HG02678 (cell line): ENCODE measurements around the gene KRT82.

Source experiments
- ATAC-seq: cut with Tn5 transposase; IDR thresholded peaks from one replicate; pipeline ENCODE4 v1.9.1; 2021; ENCODE audit warnings: mild to moderate bottlenecking, moderate library complexity; ENCODE audit not compliant: unreplicated experiment

KRT82 gene

GRCh38 chr12:52389313-52390207 is 16.6 kb downstream of the KRT82 start:
- no peak for ATAC-seq

GRCh38 chr12:52387859-52388258 is 18.3 kb downstream of the KRT82 start:
- no peak for ATAC-seq

DNA sequence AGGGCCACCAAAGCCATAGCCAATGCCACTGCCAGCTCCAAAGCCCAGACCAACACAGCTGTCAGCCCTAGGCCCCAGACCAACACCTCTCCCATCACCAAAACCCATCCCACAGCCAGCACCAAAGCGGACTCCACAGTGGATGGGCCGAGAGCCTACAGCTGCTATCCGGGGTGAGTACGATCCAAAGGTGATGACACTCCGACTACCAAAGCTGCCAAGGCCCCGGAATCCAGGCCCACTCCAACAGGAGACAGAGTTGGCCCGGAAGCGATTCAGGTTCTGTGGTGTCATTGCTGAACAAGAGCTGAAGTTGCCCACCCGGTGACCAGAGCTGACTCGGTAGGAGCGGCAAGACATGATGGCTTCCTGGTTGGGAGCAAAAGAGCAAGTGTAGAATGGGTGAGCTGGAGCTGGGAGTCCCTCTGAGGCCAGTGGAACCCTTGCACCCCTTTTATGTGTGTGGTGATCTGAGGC is 20.9 kb downstream of the KRT82 start, which contains the start of gene KRT84:
Gene KRT84, minus strand, starts transcription at position 427 of the 477 bp plus-strand sequence. Its CDS starts 67 bp downstream, at position 360.
- no peak for ATAC-seq

DNA sequence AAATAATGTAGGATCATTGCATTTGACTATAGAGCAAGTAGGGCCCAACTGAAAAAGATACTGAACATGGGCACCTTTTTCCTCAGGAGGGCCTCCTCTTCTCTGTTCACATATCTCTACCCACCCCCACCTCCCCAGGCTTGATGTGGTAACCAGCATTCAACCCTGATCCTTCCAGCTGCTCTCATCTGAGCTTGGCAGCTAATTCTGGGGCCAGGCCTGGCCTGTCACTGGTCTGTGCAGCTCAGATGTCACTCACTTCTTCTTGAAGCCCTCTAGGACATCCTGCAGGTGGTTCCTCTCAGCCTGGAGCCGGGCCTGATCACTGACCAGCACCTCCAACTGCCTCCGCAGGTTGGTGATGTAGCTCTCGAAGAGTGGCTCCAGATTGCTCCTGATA is 22.8 kb downstream of the KRT82 start:
- no peak for ATAC-seq

DNA sequence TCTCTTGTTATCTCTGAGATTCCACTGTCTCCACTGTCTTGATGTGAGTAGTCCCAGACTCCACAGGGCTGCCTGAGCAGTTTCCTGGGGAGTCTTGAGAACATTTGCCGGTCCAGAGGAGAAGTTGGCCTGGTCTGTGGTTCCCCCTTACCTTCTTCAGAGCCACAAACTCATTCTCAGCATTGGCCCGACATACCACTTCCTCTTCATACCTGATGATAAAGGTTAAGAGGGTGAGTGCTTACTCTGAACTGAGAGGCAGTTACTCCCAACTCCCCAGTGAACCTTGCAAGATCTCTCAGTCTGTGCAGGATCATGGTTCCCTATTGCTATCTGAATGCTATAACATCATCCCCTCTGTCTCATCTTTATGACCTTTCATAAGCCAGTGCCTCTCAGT is 23.3 kb downstream of the KRT82 start:
- no peak for ATAC-seq

DNA sequence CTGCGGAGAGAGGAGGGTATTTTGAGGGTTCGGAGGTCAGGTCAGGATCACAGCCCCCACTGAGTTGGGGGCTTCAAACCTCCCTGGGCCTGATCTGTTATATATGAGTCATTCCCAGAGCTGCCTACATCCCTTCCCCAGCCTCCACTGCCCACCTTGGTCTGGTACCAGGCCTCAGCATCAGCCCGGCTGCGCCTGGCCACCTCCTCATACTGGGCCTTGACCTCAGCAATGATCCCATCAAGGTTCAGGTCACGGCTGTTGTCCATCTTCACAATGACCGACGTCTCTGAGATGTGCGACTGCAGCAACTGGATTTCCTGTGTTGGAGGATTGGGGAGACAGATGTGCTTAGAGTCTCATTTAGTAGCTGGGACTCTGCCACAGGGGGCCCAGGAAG is 24.9 kb downstream of the KRT82 start:
- ATAC-seq: no peak

DNA sequence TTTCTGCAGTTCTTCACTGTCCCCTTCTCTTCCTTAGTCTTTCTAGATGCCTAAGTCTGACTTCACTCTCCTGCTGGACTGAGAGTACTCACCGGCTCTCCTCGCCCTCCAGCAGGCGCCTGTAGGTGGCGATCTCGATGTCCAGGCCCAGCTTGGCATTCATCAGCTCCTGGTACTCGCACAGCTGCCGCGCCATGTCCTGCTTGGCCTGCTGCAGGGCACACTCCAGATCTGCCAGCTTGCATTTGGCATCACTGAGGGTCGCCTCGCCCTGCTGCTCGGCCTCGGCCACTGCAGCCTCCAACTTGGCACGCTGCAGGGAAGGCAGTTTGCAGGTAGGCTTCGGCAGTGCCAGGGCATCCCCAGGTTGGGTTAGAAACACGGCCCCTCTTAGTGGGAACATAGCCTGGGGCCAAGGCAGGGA is 25.9 kb downstream of the KRT82 start:
- ATAC-seq: no peak

- no peak for ATAC-seq
Measured at GRCh38 chr12:52379536-52379935, 26.6 kb downstream of the KRT82 start.

- no peak for ATAC-seq
Measured at GRCh38 chr12:52378091-52378490, 28.0 kb downstream of the KRT82 start.

- no peak for ATAC-seq
Measured at GRCh38 chr12:52377266-52377665, 28.9 kb downstream of the KRT82 start.

GRCh38 chr12:52372216-52373154 is 33.6 kb downstream of the KRT82 start:
- ATAC-seq: no peak

DNA sequence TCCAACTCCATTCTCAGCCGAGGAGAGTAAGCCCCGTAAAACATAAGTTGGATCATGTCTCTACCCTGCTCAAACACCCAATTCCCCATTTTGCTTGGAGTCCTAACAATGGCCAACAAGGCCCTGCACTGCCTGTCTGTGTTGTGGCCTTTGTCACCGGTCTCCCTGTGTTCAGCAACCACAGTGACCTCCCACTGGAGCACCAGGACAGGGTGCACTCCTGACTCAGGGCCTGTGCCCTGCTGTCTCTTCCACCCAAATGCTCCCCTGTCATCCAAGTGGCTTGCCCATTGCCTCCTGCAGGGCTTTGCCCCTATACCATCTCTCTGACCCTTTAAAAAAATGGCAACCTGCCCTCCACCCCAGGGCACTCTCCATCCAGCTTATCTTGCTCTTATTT is 34.4 kb downstream of the KRT82 start:
- ATAC-seq: no peak

DNA sequence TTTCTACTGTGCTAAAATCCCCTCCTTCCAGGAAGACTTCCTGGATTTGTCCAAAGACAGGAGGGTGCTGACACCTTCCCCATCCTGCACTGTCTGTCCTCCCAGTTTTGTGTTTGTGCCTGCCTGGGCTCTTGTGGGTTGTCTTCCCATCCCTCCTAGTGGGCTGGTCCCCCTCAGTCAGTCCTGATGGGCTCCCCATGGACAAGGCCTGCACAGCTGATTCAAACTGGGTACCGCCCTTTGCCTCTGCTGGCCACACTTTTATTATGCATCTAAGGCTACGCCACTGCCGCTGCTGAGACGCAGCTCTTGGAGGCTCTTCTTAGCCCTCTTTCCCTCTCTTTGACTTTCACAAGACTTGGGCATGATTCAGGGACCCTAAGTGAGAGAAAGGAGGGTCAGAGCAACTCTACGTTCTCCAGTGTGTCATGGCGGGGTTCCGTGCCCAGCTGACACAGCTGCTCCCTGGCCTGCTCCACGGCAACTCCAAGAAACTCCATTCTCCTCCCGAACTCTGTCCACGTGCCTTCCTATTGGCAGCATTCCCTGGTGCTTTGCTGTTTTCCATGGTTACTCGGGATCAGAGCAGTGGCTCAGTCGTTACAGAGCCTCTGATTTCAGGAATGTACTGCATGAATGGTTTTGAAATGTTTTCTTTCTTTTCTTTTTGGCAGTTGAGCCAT is 35.1 kb downstream of the KRT82 start:
- ATAC-seq: no peak

DNA sequence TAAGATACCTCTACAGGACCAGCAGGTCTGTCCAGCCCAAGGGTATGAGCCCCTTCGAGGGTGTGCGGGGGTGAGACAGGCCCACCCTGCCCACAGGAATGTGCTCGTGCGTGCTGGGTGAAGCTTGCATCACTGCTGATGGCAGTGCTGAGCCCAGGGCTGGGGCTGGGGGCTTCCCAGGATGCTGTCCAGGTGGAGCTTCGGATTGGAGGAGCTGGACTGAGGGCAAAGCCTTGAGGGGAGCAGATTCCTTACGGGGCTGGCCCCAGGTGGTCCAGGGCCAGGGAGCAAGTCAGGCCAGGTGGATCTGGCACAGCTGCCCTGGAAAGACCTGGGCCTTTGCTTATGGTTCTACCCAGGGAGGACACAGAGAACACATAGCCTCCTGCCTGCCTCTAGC is 36.3 kb downstream of the KRT82 start:
- no peak for ATAC-seq

DNA sequence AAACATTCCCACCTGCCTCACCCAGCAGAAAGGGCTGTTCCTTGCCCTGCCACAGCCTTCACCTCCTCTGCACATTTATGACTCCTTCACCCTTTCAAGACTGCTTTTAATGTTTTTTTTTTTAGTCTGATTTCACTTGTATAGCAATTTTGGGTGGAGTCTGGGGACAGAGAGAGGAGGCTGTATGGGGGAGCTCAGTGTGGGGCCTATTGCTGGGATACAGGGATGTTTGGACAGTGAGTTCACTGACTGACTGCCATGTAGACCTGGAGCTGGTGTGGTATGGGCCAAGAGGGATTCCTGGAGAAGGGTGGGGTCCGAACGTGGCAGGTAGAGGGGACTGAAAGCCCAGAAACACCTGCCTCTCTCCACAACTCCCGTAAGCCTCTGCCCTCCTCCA is 36.9 kb downstream of the KRT82 start:
- no peak for ATAC-seq

GRCh38 chr12:52368508-52368907 is 37.6 kb downstream of the KRT82 start:
- no peak for ATAC-seq

GRCh38 chr12:52367876-52368275 is 38.3 kb downstream of the KRT82 start:
- ATAC-seq: no peak

GRCh38 chr12:52366738-52367485 is 39.2 kb downstream of the KRT82 start, which contains the start of gene KRT85:
TSS of gene KRT85 (minus strand) at chr12:52367481. CDS start at chr12:52367405, 76 bp downstream.
- ATAC-seq: no peak

DNA sequence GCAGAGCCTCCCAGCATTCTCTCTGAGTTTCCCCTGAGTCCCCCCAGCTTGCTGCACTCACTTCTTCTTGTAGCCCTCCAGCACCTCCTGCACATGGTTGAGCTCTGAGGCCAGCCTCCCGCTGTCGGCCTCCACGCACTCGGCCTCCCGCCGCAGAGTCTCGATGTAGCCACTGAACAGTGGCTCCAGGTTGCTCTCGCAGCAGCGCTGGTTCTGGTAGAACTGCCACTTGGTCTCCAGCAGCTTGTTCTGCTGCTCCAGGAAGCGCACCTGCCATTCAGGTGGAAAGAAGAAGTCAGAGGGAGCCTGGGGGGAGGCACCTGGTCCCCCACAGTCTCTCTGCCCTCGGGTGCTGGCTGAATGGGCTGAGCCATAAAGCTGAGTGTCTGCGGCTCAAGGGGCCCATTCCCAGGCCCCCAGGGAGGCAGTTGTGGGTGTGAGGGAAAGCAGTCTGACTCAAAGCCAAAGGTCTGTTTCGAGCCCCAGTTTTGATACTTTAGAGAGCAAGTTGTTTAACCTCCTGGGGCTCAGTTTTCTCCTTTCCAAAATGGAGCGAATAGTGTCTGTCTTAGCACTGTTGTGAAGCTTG is 41.1 kb downstream of the KRT82 start:
- ATAC-seq: no peak

- no peak for ATAC-seq
Measured at GRCh38 chr12:52364061-52364460, 42.1 kb downstream of the KRT82 start.
